ENCODE measurements around the gene ZNF331. TPM values are rescaled to one million over a fixed set of nuclear protein-coding genes. Genes with fewer than 3 reads are reported as not detected.

The ZNF331 gene
- total RNA-seq, 1 experiment from 2014 or later: 57.2 TPM

GRCh38 chr19:53511357-53511756, 26.6 kb upstream of the ZNF331 start:
- no peak overlapping the region for H2BK5ac ChIP-seq (ENCODE audit: insufficient read length, low read length)
- H4K20me1 ChIP-seq (ENCODE audit: control insufficient read depth, insufficient read depth, insufficient read length): no peaks in the 10 kb centered on the region
- H3K27me3 ChIP-seq (ENCODE audit: insufficient read depth, low read length): no peaks in the 10 kb centered on the region
- Mint-ChIP-seq H3K36me3 (ENCODE audit: insufficient read depth in 1 of 3, low read depth in 3 of 3) (peaks cover 0 to under 1% (median 0%) of the 10 kb centered on the region in 3 experiments; a peak in 1 of 7 replicates), H3K27me3 (ENCODE audit: low read depth) (no peaks in the 10 kb centered on the region; the same call in 1 of the 2 replicates), H3K9me3 (no peaks in the 10 kb centered on the region), H3K27ac (no peak overlapping the region), H3K4me1 (peaks cover 10 to 14% of the 10 kb centered on the region in 2 experiments), H3K4me3 (no peak overlapping the region)
- H3K23me2 ChIP-seq (ENCODE audit: insufficient read length, low read depth, low read length, poor library complexity, severe bottlenecking): no peaks in the 10 kb centered on the region
- no peak overlapping the region for H3K4ac ChIP-seq (ENCODE audit: low read depth, low read length)
- H3K23ac ChIP-seq (ENCODE audit: insufficient read length, low read depth, low read length): no peak overlapping the region
- H3K9me3 ChIP-seq (ENCODE audit: control insufficient read depth, low read depth, low read length): no peaks in the 10 kb centered on the region
- H2BK12ac ChIP-seq (ENCODE audit: insufficient read length, low read depth, low read length): no peak overlapping the region
- no peak overlapping the region for H3K9ac ChIP-seq (ENCODE audit: extremely low read depth, insufficient read length, low read length)
- H2AK5ac ChIP-seq (ENCODE audit: insufficient read length, low read length): no peak overlapping the region
- no peaks in the 10 kb centered on the region for H3K79me2 ChIP-seq (ENCODE audit: insufficient read depth, low read length)
- H3K27ac ChIP-seq (ENCODE audit: insufficient read length, low read depth, low read length): no peak overlapping the region
- DNase-seq: no peak
- no peak for TF ChIP-seq CTCF (conservative IDR thresholded peaks at IDR 0.05)
- H4K5ac ChIP-seq (ENCODE audit: insufficient read length, low read depth, low read length): no peak overlapping the region
- no peak overlapping the region for H3K4me2 ChIP-seq (ENCODE audit: insufficient read depth, insufficient read length, low read length)
- H2BK15ac ChIP-seq (ENCODE audit: low read depth, low read length): no peak overlapping the region
- no peak overlapping the region for H2BK120ac ChIP-seq (ENCODE audit: low read depth, low read length, poor library complexity, severe bottlenecking)
- H3K14ac ChIP-seq (ENCODE audit: insufficient read depth, low read length): no peak overlapping the region
- no peak overlapping the region for H2AFZ ChIP-seq (ENCODE audit: low read length)
- no peak overlapping the region for H4K91ac ChIP-seq (ENCODE audit: insufficient read length, low read depth, low read length)
- no peak overlapping the region for H4K8ac ChIP-seq (replicated peaks; ENCODE audit: insufficient read length, low read depth, low read length)
- no peaks in the 10 kb centered on the region for H3K79me1 ChIP-seq (ENCODE audit: insufficient read depth, low read depth, low read length, poor library complexity, severe bottlenecking)
- no peak overlapping the region for H3T11ph ChIP-seq (ENCODE audit: low read length)
- no CpG with 5 or more reads among the region's 2 CpGs for WGBS (ENCODE audit: extremely low coverage, insufficient read length, low lambda C conversion rate)
- no peak overlapping the region for H3K18ac ChIP-seq (ENCODE audit: insufficient read length, low read depth, low read length)
- no peak overlapping the region for H2BK20ac ChIP-seq (ENCODE audit: low read depth, low read length, poor library complexity, severe bottlenecking)
- H3K56ac ChIP-seq (ENCODE audit: insufficient read length, low read depth, low read length): no peak overlapping the region
- H3K4me1 ChIP-seq (ENCODE audit: insufficient read depth, low read length): no peaks in the 10 kb centered on the region

Data from H9 (cell line).